HCT116 (cell line): ENCODE data around the gene SLC4A7. TPM values are rescaled to one million over a fixed set of nuclear protein-coding genes. Genes with fewer than 3 reads are reported as not detected.

ENCODE experiments used
- ATAC-seq: fragments of 200-7000 bp; cut with Tn5 transposase; 2 replicates; pipeline ENCODE4 v1.9.1; 2020; ENCODE audit warnings: mild to moderate bottlenecking, moderate library complexity
- BruUV-seq: library from RNA; stranded (reverse); fragments of 400-500 nt; replicated peaks from 2 replicates; lab custom pipeline; 2021; lab: Mats Ljungman, UMichigan
- CTCF ChIA-PET: fragments of 300-600 bp; sonication (Branson Sonifier 250); formaldehyde crosslinking; loops from one replicate; lab custom pipeline; 2021; ENCODE audit warnings: antibody characterized with exemption; lab: Charles Lee
- POLR2A ChIA-PET: fragments of 300-600, 350-600 bp; sonication (Branson Sonifier 250); formaldehyde crosslinking; loops from one replicate; lab custom pipeline; 2021; ENCODE audit warnings: antibody characterized with exemption; lab: Charles Lee
- RAD21 ChIA-PET, 2 experiments: fragments of 300-600 bp; sonication (Branson Sonifier 250); formaldehyde crosslinking; loops; one replicate each; lab custom pipeline; 2023; ENCODE audit warnings: low total read pairs in 2 of 2; ENCODE audit not compliant: uncharacterized antibody in 2 of 2, unreplicated experiment in 2 of 2, low non-redundant PET in 1 of 2; lab: Charles Lee
- DNase-seq: peaks from one replicate; pipeline ENCODE4 v3.0.0-alpha.2; 2010; ENCODE audit warnings: low read depth, low spot score
- H2AFZ ChIP-seq: fragments of 200-600 bp; shearing (Covaris generic), sonication (generic); 2 replicates; pipeline ENCODE4 v1.6.1; 2017; ENCODE audit warnings: low read depth, mixed run types, mixed read lengths, antibody characterized with exemption, low read length; ENCODE audit not compliant: poor library complexity, severe bottlenecking
- H3K27ac ChIP-seq: 2 replicates; pipeline ENCODE4 v1.5.1; 2012; ENCODE audit warnings: low read depth, low read length
- H3K27me3 ChIP-seq: fragments of 200-600 bp; sonication (generic); 2 replicates; pipeline ENCODE4 v1.6.1; 2016; ENCODE audit warnings: mixed run types, low read length, mixed read lengths; ENCODE audit not compliant: insufficient read depth
- H3K36me3 ChIP-seq, 2 experiments: fragments of 200-500 bp in 1 of 2; fragments of 200-600 bp in 1 of 2; sonication (Bioruptor generic) in 1 of 2; sonication (generic) in 1 of 2; 2 replicates each; pipeline versions ENCODE4 v1.5.1 to v1.6.1; 2014 to 2016; ENCODE audit warnings: low read length in 2 of 2, inconsistent platforms in 1 of 2, mixed read lengths in 1 of 2, mixed run types in 1 of 2; ENCODE audit not compliant: insufficient read depth in 2 of 2, control insufficient read depth in 1 of 2
- H3K4me1 ChIP-seq, 2 experiments: fragments of 200-600 bp in 1 of 2; sonication (generic) in 1 of 2; 2 replicates each; pipeline versions ENCODE4 v1.5.1 to v1.6.1; 2012 to 2017; ENCODE audit warnings: low read length in 2 of 2, inconsistent platforms in 1 of 2, mild to moderate bottlenecking in 1 of 2, mixed read lengths in 1 of 2, mixed run types in 1 of 2, moderate library complexity in 1 of 2; ENCODE audit not compliant: insufficient read depth in 2 of 2, control insufficient read depth in 1 of 2
- H3K4me2 ChIP-seq: fragments of 200-600 bp; sonication (generic); 2 replicates; pipeline ENCODE4 v1.6.1; 2017; ENCODE audit warnings: mixed run types, low read length, mixed read lengths
- H3K4me3 ChIP-seq, 2 experiments: fragments of 200-600 bp in 1 of 2; sonication (generic) in 1 of 2; replicated peaks in 1 of 2; 2 replicates each; pipeline ENCODE4 v1.5.1; 2011 to 2016; ENCODE audit warnings: low read length in 2 of 2, control low read depth in 1 of 2, low read depth in 1 of 2, mild to moderate bottlenecking in 1 of 2, mixed read lengths in 1 of 2, mixed run types in 1 of 2
- H3K79me2 ChIP-seq: fragments of 200-600 bp; sonication (generic); 2 replicates; pipeline ENCODE4 v1.6.1; 2017; ENCODE audit warnings: mild to moderate bottlenecking, mixed run types, low read length, moderate library complexity, mixed read lengths; ENCODE audit not compliant: insufficient read depth
- H3K9ac ChIP-seq: fragments of 200-600 bp; sonication (generic); 2 replicates; pipeline ENCODE4 v1.6.1; 2016; ENCODE audit warnings: low read length, mixed read lengths
- H3K9me2 ChIP-seq: fragments of 200-600 bp; sonication (generic), shearing (Covaris generic); 2 replicates; pipeline ENCODE4 v1.6.1; 2017; ENCODE audit warnings: mixed run types, mild to moderate bottlenecking, moderate library complexity; ENCODE audit not compliant: insufficient read depth
- H3K9me3 ChIP-seq, 2 experiments: fragments of 200-500 bp in 1 of 2; fragments of 200-600 bp in 1 of 2; sonication (Bioruptor generic) in 1 of 2; sonication (generic) in 1 of 2; 2 replicates each; pipeline ENCODE4 v1.6.1; 2014 to 2017; ENCODE audit warnings: low read length in 2 of 2, mixed read lengths in 2 of 2, inconsistent platforms in 1 of 2, low read depth in 1 of 2, mild to moderate bottlenecking in 1 of 2, mixed run types in 1 of 2, moderate library complexity in 1 of 2; ENCODE audit not compliant: control insufficient read depth in 1 of 2, insufficient read depth in 1 of 2
- H4K20me1 ChIP-seq: fragments of 200-600 bp; sonication (generic), shearing (Covaris generic); 2 replicates; pipeline ENCODE4 v1.6.1; 2017; ENCODE audit warnings: mixed run types, mild to moderate bottlenecking, moderate library complexity; ENCODE audit not compliant: insufficient read depth
- ATF3 ChIP-seq: IDR thresholded peaks from 2 replicates; pipeline ENCODE4 v1.6.1; 2012
- CTCF ChIP-seq, 3 experiments: fragments of 200-600 bp in 1 of 3; sonication (generic) in 1 of 3; IDR thresholded peaks in 2 of 3; conservative IDR thresholded peaks in 1 of 3; 2 replicates each; pipeline ENCODE4 v1.5.1; 2012 to 2017; ENCODE audit warnings: low read depth in 2 of 3, low read length in 2 of 3, antibody characterized with exemption in 1 of 3, borderline replicate concordance in 1 of 3, control low read depth in 1 of 3, mild to moderate bottlenecking in 1 of 3, mixed read lengths in 1 of 3, mixed run types in 1 of 3, moderate library complexity in 1 of 3; ENCODE audit not compliant: insufficient read depth in 1 of 3
- JUND ChIP-seq: IDR thresholded peaks from 2 replicates; pipeline ENCODE4 v1.6.1; 2012
- RAD21 ChIP-seq: IDR thresholded peaks from 2 replicates; pipeline ENCODE4 v1.6.1; 2012; ENCODE audit warnings: low read depth, mild to moderate bottlenecking
- TCF7L2 ChIP-seq: IDR thresholded peaks from 2 replicates; pipeline ENCODE4 v1.7.0; 2011; ENCODE audit warnings: borderline replicate concordance, inconsistent platforms; ENCODE audit not compliant: insufficient read depth, insufficient read length; ENCODE audit errors: extremely low read depth
- ZNF274 ChIP-seq: fragments of 200-500 bp; sonication (Bioruptor generic); IDR thresholded peaks from 2 replicates; pipeline ENCODE4 v1.6.1; 2014; ENCODE audit warnings: mild to moderate bottlenecking, low read depth, low read length, inconsistent platforms
- intact Hi-C: fragments of 100-400 bp; cut with micrococcal nuclease; formaldehyde crosslinking; loops from 2 replicates; pipeline ENCODE4 v1.10.0; 2022
- total RNA-seq: library from RNA; stranded (reverse); gene quantifications from one replicate; pipeline ENCODE4 v1.2.1, GENCODE V29; 2021; ENCODE audit not compliant: unreplicated experiment

The SLC4A7 gene
- total RNA-seq, 1 experiment from 2014 or later, result 37.6 TPM

DNA sequence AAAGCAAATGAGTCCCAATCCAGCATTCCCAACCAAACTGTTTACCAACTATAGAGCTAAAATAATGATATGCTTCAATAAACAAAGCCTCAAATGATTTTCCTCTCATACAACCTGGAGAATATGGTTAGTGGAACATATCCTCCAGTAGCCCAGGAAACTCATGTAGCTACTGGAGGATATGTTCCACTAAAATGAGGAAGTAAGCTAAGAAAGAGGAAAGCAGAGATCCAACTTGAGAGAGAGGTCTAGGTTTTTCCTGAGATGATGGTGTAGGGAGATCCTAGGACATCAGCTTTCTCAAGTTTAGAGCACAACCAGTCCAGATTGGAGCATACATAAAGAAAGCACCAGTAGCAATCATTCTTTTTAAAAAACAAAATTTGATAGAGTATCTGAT is 44.6 kb upstream of the SLC4A7 start:
- no peaks in the 10 kb centered on the region for H3K36me3 ChIP-seq
- H3K4me1 ChIP-seq, result peaks cover 16 to 28% of the 10 kb centered on the region in 2 experiments
- no peak overlapping the region for H3K4me3 ChIP-seq
- DNase-seq (no peak), ATAC-seq (no peak)
- H3K9me2 ChIP-seq, result no peaks in the 10 kb centered on the region; the same call in 1 of the 2 replicates
- H3K9ac ChIP-seq, result no peak overlapping the region
- TF ChIP-seq JUND (no peak), RAD21 (no peak), TCF7L2 (no peak), ZNF274 (no peak), CTCF (IDR thresholded peaks at IDR 0.05 in 2 of 3, conservative IDR thresholded peaks at IDR 0.05 in 1 of 3; ENCODE audit: borderline replicate concordance in 1 of 3, insufficient read depth in 1 of 3, low read depth in 2 of 3, low read length in 2 of 3) (no peak), ATF3 (no peak)
- TF ChIP-seq, all 23 proteins: peak for 0
- Histone ChIP-seq H3K9me3 (no peaks in the 10 kb centered on the region), H4K20me1 (no peaks in the 10 kb centered on the region), H2AFZ (peak overlapping the region; percentile 36), H3K27ac (no peak overlapping the region), H3K27me3 (no peaks in the 10 kb centered on the region), H3K79me2 (no peaks in the 10 kb centered on the region), H3K4me2 (no peak overlapping the region)
- intact Hi-C loops, result no loop called here
- BruUV-seq, result no TSS peak
- CTCF ChIA-PET, result no interaction called here
- POLR2A ChIA-PET, result no interaction called here
- RAD21 ChIA-PET, result no interaction called here
